ENCODE results near the gene DLK1.

GRCh38 chr14:100706860-100707259 is 19.8 kb upstream of the DLK1 start:
- TF ChIP-seq CTCF (IDR thresholded peaks at IDR 0.05 in 4 of 5, conservative IDR thresholded peaks at IDR 0.05 in 1 of 5), result no peak
- no peak for TF ChIP-seq POLR2A (IDR thresholded peaks at IDR 0.05)
